Bone marrow (tissue), 2 donors: ENCODE results near the gene PET100.

ENCODE experiments used
- DNase-seq, 2 donors: peaks; one replicate each; lab custom pipeline; 2025; lab: John Stamatoyannopoulos, UW

The PET100 gene

GRCh38 chr19:7629347-7630054 is at the start of gene PET100, which contains the start of gene XAB2:
PET100 (plus strand) TSS chr19:7629793; CDS start chr19:7629834, 41 bp downstream.
XAB2 (minus strand) TSS chr19:7629545; CDS start chr19:7629527, 18 bp downstream.
- peak; percentile 86 to 98 for DNase-seq

- no peak for DNase-seq
Measured at GRCh38 chr19:7582446-7582845, 47.1 kb upstream of the PET100 start.

- no peak for DNase-seq
Measured at GRCh38 chr19:7589822-7590221, 39.8 kb upstream of the PET100 start.

- DNase-seq = no peak
Measured at GRCh38 chr19:7590256-7590655, 39.3 kb upstream of the PET100 start.

GRCh38 chr19:7595466-7596133 is 34.0 kb upstream of the PET100 start, which contains the start of gene CAMSAP3:
CAMSAP3 (plus strand) TSS chr19:7595863; CDS start chr19:7596003, 140 bp downstream.
- DNase-seq = no peak

- DNase-seq = no peak
Measured at GRCh38 chr19:7596211-7596937, 33.2 kb upstream of the PET100 start.

- DNase-seq = no peak
Measured at GRCh38 chr19:7597689-7598088, 31.9 kb upstream of the PET100 start.

- no peak for DNase-seq
Measured at GRCh38 chr19:7598180-7598579, 31.4 kb upstream of the PET100 start.

GRCh38 chr19:7600721-7601120 is 28.9 kb upstream of the PET100 start:
- DNase-seq = no peak

GRCh38 chr19:7602240-7602934 is 27.2 kb upstream of the PET100 start:
- no peak for DNase-seq

- DNase-seq = no peak
Measured at GRCh38 chr19:7602935-7603497, 26.6 kb upstream of the PET100 start.

GRCh38 chr19:7603919-7604318 is 25.7 kb upstream of the PET100 start:
- no peak for DNase-seq

- DNase-seq = peak in 1 of 2 donors; percentile 18
Measured at GRCh38 chr19:7605490-7606222, 23.9 kb upstream of the PET100 start.

GRCh38 chr19:7606289-7606688 is 23.3 kb upstream of the PET100 start:
- DNase-seq = no peak

GRCh38 chr19:7607212-7607873 is 22.2 kb upstream of the PET100 start:
- DNase-seq = no peak

GRCh38 chr19:7607874-7608560 is 21.6 kb upstream of the PET100 start:
- DNase-seq = no peak

GRCh38 chr19:7610491-7611240 is 18.9 kb upstream of the PET100 start:
- no peak for DNase-seq

GRCh38 chr19:7611541-7612279 is 17.9 kb upstream of the PET100 start:
- DNase-seq = no peak
